MM.1S (cell line): ENCODE results near the gene XAGE2.

Experiments used
- EZH2 ChIP-seq: fragments of 300-600 bp; sonication (generic); optimal IDR thresholded peaks from 2 replicates; pipeline ENCODE3; 2017; ENCODE audit warnings: low read depth, mild to moderate bottlenecking, antibody characterized with exemption, low read length, mixed read lengths
- EZH2phosphoT487 ChIP-seq: fragments of 300-600 bp; sonication (generic); IDR thresholded peaks from 2 replicates; pipeline ENCODE4 v1.6.1; 2018; ENCODE audit warnings: antibody characterized with exemption, low read length
- TF ChIP-seq, protein P1 (sequence below): fragments of 300-600 bp; sonication (generic); IDR thresholded peaks from 2 replicates; pipeline ENCODE4 v1.5.1; 2016; ENCODE audit warnings: antibody characterized with exemption, low read length, mixed read lengths

DNA sequence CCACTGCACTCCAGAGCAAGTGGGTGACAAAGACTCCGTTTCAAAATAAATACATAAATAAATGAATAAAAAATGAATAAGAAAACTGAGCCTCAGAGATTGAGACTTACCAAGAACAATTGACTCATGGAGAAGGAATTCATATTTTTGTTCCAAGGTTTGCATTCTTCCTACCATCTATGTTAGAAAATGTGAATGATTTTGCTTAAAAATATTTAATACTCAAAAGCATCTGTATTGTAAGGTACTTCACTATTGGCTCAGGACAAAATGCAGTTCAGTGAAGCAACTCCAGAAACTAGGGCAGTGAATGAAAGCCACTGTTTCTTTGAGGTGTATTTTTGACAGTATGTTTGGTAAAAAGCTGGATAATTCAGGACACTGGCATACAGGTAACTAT lies 54.1 kb downstream of the XAGE2 start:
- TF ChIP-seq, protein P1, sequence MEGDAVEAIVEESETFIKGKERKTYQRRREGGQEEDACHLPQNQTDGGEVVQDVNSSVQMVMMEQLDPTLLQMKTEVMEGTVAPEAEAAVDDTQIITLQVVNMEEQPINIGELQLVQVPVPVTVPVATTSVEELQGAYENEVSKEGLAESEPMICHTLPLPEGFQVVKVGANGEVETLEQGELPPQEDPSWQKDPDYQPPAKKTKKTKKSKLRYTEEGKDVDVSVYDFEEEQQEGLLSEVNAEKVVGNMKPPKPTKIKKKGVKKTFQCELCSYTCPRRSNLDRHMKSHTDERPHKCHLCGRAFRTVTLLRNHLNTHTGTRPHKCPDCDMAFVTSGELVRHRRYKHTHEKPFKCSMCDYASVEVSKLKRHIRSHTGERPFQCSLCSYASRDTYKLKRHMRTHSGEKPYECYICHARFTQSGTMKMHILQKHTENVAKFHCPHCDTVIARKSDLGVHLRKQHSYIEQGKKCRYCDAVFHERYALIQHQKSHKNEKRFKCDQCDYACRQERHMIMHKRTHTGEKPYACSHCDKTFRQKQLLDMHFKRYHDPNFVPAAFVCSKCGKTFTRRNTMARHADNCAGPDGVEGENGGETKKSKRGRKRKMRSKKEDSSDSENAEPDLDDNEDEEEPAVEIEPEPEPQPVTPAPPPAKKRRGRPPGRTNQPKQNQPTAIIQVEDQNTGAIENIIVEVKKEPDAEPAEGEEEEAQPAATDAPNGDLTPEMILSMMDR: no peak
- TF ChIP-seq EZH2: no peak
- no peak for TF ChIP-seq EZH2phosphoT487
